Heart left ventricle (tissue), 16 donors: ENCODE results near the gene BRSK1. TPM values are rescaled to one million over a fixed set of nuclear protein-coding genes. Genes with fewer than 3 reads are reported as not detected.
A peak's percentile ranks its signal among the peaks of the same experiment; 100 is the strongest.

ENCODE experiments used
- ATAC-seq, 4 donors: fragments of 200-7000 bp; cut with Tn5 transposase; one replicate each; pipeline ENCODE4 v1.9.1; 2020 to 2022; ENCODE audit warnings: moderate library complexity in 4 of 4, mild to moderate bottlenecking in 3 of 4, moderate number of reproducible peaks in 1 of 4
- DNase-seq, 5 donors: peaks; one replicate each; pipeline ENCODE4 v3.0.0-alpha.2; 2020
- H3K27ac ChIP-seq, 12 donors: fragments of 200-600 bp; sonication (generic) in 4 of 12; one replicate each; pipeline versions ENCODE4 v1.5.0 to v1.8.0; 2016 to 2022; ENCODE audit warnings: mild to moderate bottlenecking in 2 of 12
- H3K27me3 ChIP-seq, 9 donors: fragments of 200-600 bp; sonication (generic) in 2 of 9; one replicate each; pipeline versions ENCODE4 v1.5.1 to v1.8.0; 2016 to 2022; ENCODE audit warnings: mild to moderate bottlenecking in 3 of 9
- H3K36me3 ChIP-seq, 9 donors: fragments of 200-600 bp; sonication (generic) in 2 of 9; one replicate each; pipeline versions ENCODE4 v1.5.0 to v1.8.0; 2018 to 2022; ENCODE audit warnings: mild to moderate bottlenecking in 2 of 9
- H3K4me1 ChIP-seq, 12 donors: fragments of 200-600 bp; sonication (generic) in 4 of 12; one replicate each; pipeline versions ENCODE4 v1.5.0 to v1.8.0; 2016 to 2022; ENCODE audit warnings: mild to moderate bottlenecking in 3 of 12
- H3K4me3 ChIP-seq, 12 donors: fragments of 200-600 bp; sonication (generic) in 4 of 12; one replicate each; pipeline versions ENCODE4 v1.5.0 to v1.8.0; 2017 to 2022; ENCODE audit warnings: mild to moderate bottlenecking in 9 of 12, moderate library complexity in 4 of 12
- H3K9me3 ChIP-seq, 12 donors: fragments of 200-600 bp; sonication (generic) in 4 of 12; one replicate each; pipeline versions ENCODE4 v1.5.0 to v1.8.0; 2016 to 2022; ENCODE audit warnings: mild to moderate bottlenecking in 1 of 12
- POLR2A ChIP-seq, 2 donors: fragments of 450-650 bp; IDR thresholded peaks; one replicate each; pipeline ENCODE4 v1.6.1; 2017; ENCODE audit warnings: antibody characterized with exemption in 2 of 2, mild to moderate bottlenecking in 2 of 2, moderate library complexity in 2 of 2
- WGBS, 4 donors: extraction: QIAGEN DNeasy Blood & Tissue Kit in 2 of 4; methylation state at CpG; one replicate each; pipeline versions ENCODE4 v1.1.5 to v1.1.7; 2013 to 2018; 5-methylcytosine and 5-hydroxymethylcytosine counted together
- intact Hi-C, 10 donors: fragments of 100-400 bp; cut with DNase I; formaldehyde crosslinking; loops; one replicate each; pipeline versions ENCODE4 v1.11.1 to v1.14.2; 2022
- polyA plus RNA-seq, 2 donors: library from polyadenylated mRNA; stranded (reverse); fragments of 200-250 nt; gene quantifications; one replicate each; pipeline ENCODE4 v1.2.3, GENCODE V29; 2013
- total RNA-seq, 9 donors: library from RNA; depleted of rRNA in 2 of 9; stranded (reverse); fragments of >200 nt in 2 of 9; fragmentation: NEBNext Ultra II Directional in 3 of 9; extraction: Animal tissue kit (Norgen Biotek cat#: 25700) in 3 of 9; gene quantifications; one replicate each; pipeline versions ENCODE4 v1.1.0 to v1.2.4, GENCODE V29; 2016 to 2023
- TF ChIP-seq, protein P1 (sequence below), 12 donors: fragments of 200-600 bp; sonication (generic) in 4 of 12; IDR thresholded peaks; one replicate each; pipeline versions ENCODE4 v1.5.0 to v1.8.0; 2018 to 2022; ENCODE audit warnings: antibody characterized with exemption in 12 of 12, mild to moderate bottlenecking in 5 of 12
- donor health status: ischemic (EF 13 %, LVEDD 7.1; RV severe dilation, severe dysfunction).
- donor health status: healthy with polysubstance abuse.
- donor health status: DM: no; HTN: yes; CAD: no.
- donor health status: DM: no; HTN: no; CAD: no.
- donor health status: ischemic (EF 25% LVEDD 6.9; RV normal size, moderate dysfunction).
- donor health status: ischemic (EF 25% LVEDD 5.7; RV mildly dilated, moderate dysfunction).
- donor health status: healthy.
- donor health status: DM: yes; HTN: yes; CAD: no.
- donor health status: ischemic (EF 35%, LVEDD 5.7; RV mildly dilated, moderate dysfunction).
- donor health status: nonischemic (EF 11% LVEDD 7.7; RV severe dilation, severe dysfunction).
- donor health status: DM: yes; HTN: yes; CAD: no.
- donor health status: PGD.
- donor health status: ischemic (EF 29% LVEDD 5.4; RV normal size, mild dysfunction).
- donor health status: nonischemic (EF 23%, LVEDD 6.1; RV moderate dilation, normal function).

BRSK1 gene
- total and polyA plus RNA-seq, 11 donors = 1.6 to 7.4 (median 2.1) TPM

DNA sequence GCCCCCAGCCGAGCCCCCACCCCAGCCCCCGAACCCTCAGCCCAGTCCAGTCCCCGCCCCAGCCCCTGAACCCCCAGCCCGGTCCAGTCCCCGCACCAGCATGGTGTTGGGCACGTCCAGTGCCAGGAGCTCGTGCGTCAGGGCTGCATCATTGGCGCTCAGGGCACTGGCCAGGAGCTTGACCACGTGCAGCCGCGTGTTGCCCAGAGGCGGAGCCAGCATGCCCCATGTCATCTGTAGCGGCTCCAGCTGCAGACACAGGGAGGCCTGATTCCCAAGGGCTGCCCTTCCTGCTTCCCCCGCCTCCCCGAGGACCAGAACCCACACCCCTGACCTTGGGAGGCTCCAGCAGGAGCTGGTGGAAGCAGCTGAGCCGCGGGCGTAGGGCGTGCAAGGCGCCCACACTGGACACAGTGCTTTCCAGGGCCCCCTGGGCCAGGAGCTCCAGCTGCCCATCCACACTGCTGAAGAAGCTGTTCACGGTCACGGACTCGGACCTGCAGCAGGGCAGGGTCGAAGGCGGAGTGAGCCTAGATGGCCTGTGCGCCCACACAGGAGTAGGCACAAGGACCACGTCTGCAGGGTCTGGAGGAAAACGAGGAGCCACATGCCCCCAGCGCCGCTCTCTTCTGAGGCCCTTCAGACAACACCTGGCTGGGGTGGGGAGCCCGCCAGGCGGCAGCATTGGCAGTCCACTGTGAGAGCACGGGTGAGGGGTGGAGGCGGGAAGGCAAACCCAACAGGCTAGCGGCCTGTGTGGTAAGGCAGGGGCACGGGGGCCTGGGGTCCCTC, 42.5 kb upstream of the BRSK1 start:
- Histone ChIP-seq H3K27ac (no peak overlapping the region), H3K4me3 (no peak overlapping the region), H3K27me3 (no peaks in the 10 kb centered on the region), H3K36me3 (peaks cover 12 to 100% (median 94%) of the 10 kb centered on the region in 9 donors), H3K4me1 (no peaks in the 10 kb centered on the region), H3K9me3 (no peaks in the 10 kb centered on the region)
- ATAC-seq (peak in 1 of 4 donors; percentile 6), DNase-seq (peak in 1 of 5 donors; percentile 21)
- TF ChIP-seq, protein P1, sequence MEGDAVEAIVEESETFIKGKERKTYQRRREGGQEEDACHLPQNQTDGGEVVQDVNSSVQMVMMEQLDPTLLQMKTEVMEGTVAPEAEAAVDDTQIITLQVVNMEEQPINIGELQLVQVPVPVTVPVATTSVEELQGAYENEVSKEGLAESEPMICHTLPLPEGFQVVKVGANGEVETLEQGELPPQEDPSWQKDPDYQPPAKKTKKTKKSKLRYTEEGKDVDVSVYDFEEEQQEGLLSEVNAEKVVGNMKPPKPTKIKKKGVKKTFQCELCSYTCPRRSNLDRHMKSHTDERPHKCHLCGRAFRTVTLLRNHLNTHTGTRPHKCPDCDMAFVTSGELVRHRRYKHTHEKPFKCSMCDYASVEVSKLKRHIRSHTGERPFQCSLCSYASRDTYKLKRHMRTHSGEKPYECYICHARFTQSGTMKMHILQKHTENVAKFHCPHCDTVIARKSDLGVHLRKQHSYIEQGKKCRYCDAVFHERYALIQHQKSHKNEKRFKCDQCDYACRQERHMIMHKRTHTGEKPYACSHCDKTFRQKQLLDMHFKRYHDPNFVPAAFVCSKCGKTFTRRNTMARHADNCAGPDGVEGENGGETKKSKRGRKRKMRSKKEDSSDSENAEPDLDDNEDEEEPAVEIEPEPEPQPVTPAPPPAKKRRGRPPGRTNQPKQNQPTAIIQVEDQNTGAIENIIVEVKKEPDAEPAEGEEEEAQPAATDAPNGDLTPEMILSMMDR (IDR thresholded peaks at IDR 0.05) = no peak
- no peak for TF ChIP-seq POLR2A (IDR thresholded peaks at IDR 0.05)
- 92 to 95% (median 94%) methylated on average over 10 to 37 of the region's 37 CpGs for WGBS, 4 donors
- intact Hi-C loops = no loop called here

DNA sequence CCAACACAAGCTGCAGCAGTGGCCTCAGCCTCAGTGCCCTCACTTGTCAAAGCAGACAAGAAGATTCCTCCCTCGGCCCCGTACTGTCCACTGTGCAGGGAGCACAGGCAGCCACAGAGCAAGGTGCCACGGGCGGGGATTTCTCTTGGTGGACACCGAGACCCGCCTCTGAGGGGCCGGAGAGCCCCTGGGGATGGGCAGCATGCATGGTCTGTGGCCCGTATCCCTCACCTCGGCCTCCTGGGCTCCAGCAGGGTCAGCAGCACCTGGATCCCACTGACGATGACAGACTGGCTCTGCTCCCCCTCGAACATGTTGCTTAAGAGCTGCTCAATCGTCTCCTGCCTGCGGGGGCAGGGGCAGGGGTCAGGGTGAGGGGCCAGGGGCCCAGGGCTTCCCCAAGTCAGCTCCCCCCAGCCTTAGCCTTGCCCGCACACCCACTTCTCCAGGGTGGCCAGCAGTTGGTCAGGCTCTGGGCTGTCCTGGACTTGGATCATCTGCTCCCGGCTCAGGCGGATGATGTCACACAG, 41.8 kb upstream of the BRSK1 start:
- Histone ChIP-seq H3K27me3 (no peaks in the 10 kb centered on the region), H3K9me3 (no peaks in the 10 kb centered on the region), H3K4me3 (no peak overlapping the region), H3K4me1 (peaks cover 0 to 4% (median under 1%) of the 10 kb centered on the region in 12 donors), H3K36me3 (peaks cover 8 to 99% (median 93%) of the 10 kb centered on the region in 9 donors), H3K27ac (no peak overlapping the region)
- TF ChIP-seq, protein P1 (IDR thresholded peaks at IDR 0.05) = no peak
- no peak for TF ChIP-seq POLR2A (IDR thresholded peaks at IDR 0.05)
- ATAC-seq = no peak
- intact Hi-C loops = no loop called here
- DNase-seq = no peak
- 89 to 93% (median 91%) methylated on average over 14 to 16 of the region's 16 CpGs for WGBS, 4 donors

- H3K27ac ChIP-seq = no peak overlapping the region
- intact Hi-C loops = no loop called here
- no peak overlapping the region for H3K4me3 ChIP-seq
- no peaks in the 10 kb centered on the region for H3K27me3 ChIP-seq
- peaks cover 0 to 10% (median 5%) of the 10 kb centered on the region in 12 donors for H3K4me1 ChIP-seq
- ATAC-seq (no peak), DNase-seq (peak in 1 of 5 donors; percentile 7)
- H3K9me3 ChIP-seq = no peaks in the 10 kb centered on the region
- TF ChIP-seq, protein P1 (IDR thresholded peaks at IDR 0.05) = no peak
- no peak for TF ChIP-seq POLR2A (IDR thresholded peaks at IDR 0.05)
- H3K36me3 ChIP-seq = peaks cover 8 to 98% (median 88%) of the 10 kb centered on the region in 9 donors
- WGBS, 4 donors = 71 to 82% (median 77%) methylated on average over 7 of the region's 7 CpGs
Observed at GRCh38 chr19:55242517-55242916, 41.3 kb upstream of the BRSK1 start.

DNA sequence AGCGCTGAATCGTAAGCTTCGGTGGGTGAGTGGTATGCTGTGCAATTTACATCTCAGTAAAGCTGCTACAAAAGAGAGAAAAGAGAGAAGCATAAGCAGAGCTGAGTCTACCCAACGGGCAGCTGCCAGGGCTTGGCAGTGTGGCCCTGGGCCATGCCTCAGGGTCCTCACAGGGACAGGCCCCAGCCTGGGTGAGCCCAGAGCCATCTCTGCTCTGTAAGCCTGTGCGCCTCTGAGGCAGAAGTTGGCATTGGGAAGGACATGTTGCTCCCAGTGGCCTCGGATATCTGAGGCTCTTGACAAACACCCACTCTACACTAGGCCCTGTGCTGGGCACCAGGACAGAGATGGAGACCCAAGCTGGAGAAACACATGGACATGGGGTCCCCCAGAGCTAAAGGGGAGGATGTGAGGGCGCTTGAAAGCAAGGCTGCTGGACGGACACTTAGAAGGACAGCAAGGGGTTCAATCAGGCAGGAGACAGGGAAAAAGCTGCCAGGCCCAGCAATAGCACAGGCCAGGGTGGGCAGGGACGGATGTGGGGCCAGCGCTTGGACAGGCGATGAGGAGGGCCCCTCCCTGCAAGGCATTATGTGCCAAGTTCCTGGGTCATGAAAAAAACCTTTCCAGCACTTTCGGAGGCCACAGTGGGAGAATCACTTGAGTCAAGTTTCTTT, 39.7 kb upstream of the BRSK1 start:
- H3K4me1 ChIP-seq = peaks cover 2 to 25% (median 19%) of the 10 kb centered on the region in 12 donors
- no peak for TF ChIP-seq POLR2A (IDR thresholded peaks at IDR 0.05)
- TF ChIP-seq, protein P1 (IDR thresholded peaks at IDR 0.05) = no peak
- intact Hi-C loops = no loop called here
- DNase-seq = peak in 1 of 5 donors; percentile 7
- WGBS, 4 donors = 88 to 90% (median 89%) methylated on average over 12 of the region's 12 CpGs
- H3K27ac ChIP-seq = no peak overlapping the region
- no peak for ATAC-seq
- no peak overlapping the region for H3K4me3 ChIP-seq
- no peaks in the 10 kb centered on the region for H3K9me3 ChIP-seq
- no peaks in the 10 kb centered on the region for H3K27me3 ChIP-seq
- H3K36me3 ChIP-seq = peaks cover 8 to 82% (median 72%) of the 10 kb centered on the region in 9 donors
